ENCODE measurements around the gene TSPAN4. TPM values are rescaled to one million over a fixed set of nuclear protein-coding genes. Genes with fewer than 3 reads are reported as not detected.

The TSPAN4 gene
- total and polyA plus RNA-seq, 9 of the 15 experiments (the other 6 are each of a cell fraction or from before 2014, with no cell fraction given): 0.07 to 31.0 (median 15.7) TPM

GRCh38 chr11:810040-810567 lies 32.5 kb upstream of the TSPAN4 start (continued):
- no peak for TF ChIP-seq REST (IDR thresholded peaks at IDR 0.05; ENCODE audit: borderline replicate concordance)
- TF ChIP-seq REST (CRISPR knock-in tag; IDR thresholded peaks at IDR 0.05; ENCODE audit: low read depth): no peak
- no peak for TF ChIP-seq SRSF1 (IDR thresholded peaks at IDR 0.05; ENCODE audit: low read depth, low read length)
- peak; percentile 88 for TF ChIP-seq RBFOX2 (IDR thresholded peaks at IDR 0.05; ENCODE audit: low read depth, low read length)
- peak; percentile 72 to 77; a peak in 3 of 4 replicates for TF ChIP-seq NONO (IDR thresholded peaks at IDR 0.05; ENCODE audit: low read depth in 2 of 2, low read length in 1 of 2)
- TF ChIP-seq EWSR1 (IDR thresholded peaks at IDR 0.05; ENCODE audit: borderline replicate concordance, low read depth, partially characterized antibody): no peak
- no peak for TF ChIP-seq ZNF217 (CRISPR knock-in tag; IDR thresholded peaks at IDR 0.05)
- no peak for TF ChIP-seq HSF4 (CRISPR knock-in tag; IDR thresholded peaks at IDR 0.05; ENCODE audit: borderline replicate concordance)
- TF ChIP-seq ZNF146 (CRISPR knock-in tag; IDR thresholded peaks at IDR 0.05; ENCODE audit: unreplicated experiment): no peak
- no peak for TF ChIP-seq SMARCA5 (IDR thresholded peaks at IDR 0.05)
- TF ChIP-seq MIER1 (IDR thresholded peaks at IDR 0.05; ENCODE audit: low read depth): 0 out of 2 replicates have a peak, but pooled peaks have one; percentile 26
- peak; percentile 17 for TF ChIP-seq ZBTB1 (CRISPR knock-in tag; IDR thresholded peaks at IDR 0.05; ENCODE audit: borderline replicate concordance, low read depth)
- no peak for TF ChIP-seq JUN (IDR thresholded peaks at IDR 0.05; ENCODE audit: borderline replicate concordance, low read depth, low read length)
- TF ChIP-seq JUN (CRISPR knock-in tag; IDR thresholded peaks at IDR 0.05; ENCODE audit: borderline replicate concordance): 0 out of 2 replicates have a peak, but pooled peaks have one; percentile 21
- no peak for TF ChIP-seq SNAPC5 (CRISPR knock-in tag; IDR thresholded peaks at IDR 0.05)
- TF ChIP-seq NCOR1 (IDR thresholded peaks at IDR 0.05): peak; percentile 17; the same call in 1 of the 2 replicates
- no peak for TF ChIP-seq SRSF3 (IDR thresholded peaks at IDR 0.05; ENCODE audit: insufficient read depth, low read length)
- TF ChIP-seq U2AF1 (optimal IDR thresholded peaks at IDR 0.05; ENCODE audit: low read depth, low read length): peak; percentile 72
- 0 out of 2 replicates have a peak, but pooled peaks have one; percentile 35 for TF ChIP-seq HNRNPL (IDR thresholded peaks at IDR 0.05; ENCODE audit: low read depth, low read length)
- TF ChIP-seq GTF2E2 (tag; IDR thresholded peaks at IDR 0.05): peak; percentile 67; the same call in 1 of the 2 replicates
- TF ChIP-seq CREBBP (IDR thresholded peaks at IDR 0.05; ENCODE audit: low read depth, low read length): no peak

Measured in K562 (cell line).